ENCODE results near the gene RASGRF1.

The RASGRF1 gene

DNA sequence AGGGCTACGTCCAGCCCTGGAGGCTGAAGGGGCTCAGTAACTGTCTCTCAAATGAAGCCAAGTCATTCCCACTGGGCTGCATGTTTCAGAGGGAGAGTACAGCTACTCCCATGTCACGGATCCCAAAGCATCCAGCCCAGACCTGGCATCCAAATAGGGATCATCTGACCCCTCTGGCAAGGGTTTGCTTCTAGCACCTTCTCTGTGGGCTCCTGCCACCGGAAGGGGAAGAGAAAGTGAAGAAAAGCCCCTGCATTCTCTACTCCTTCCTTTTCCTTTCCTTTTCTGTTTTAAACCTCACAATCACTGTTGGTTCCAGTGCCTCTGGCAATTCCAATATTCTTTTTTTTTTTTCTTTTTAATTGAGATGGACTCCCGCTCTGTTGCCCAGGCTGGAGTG, 81.2 kb downstream of the RASGRF1 start:
- no peak overlapping the region for H3K27ac ChIP-seq (ENCODE audit: low read length)
- H3K27me3 ChIP-seq (ENCODE audit: control insufficient read depth in 1 of 2, insufficient read depth in 2 of 2, low read length in 2 of 2) = peaks cover 0 to 6% of the 10 kb centered on the region in 2 donors
- no peak overlapping the region for H3K9ac ChIP-seq (ENCODE audit: low read length in 2 of 2)
- no peaks in the 10 kb centered on the region for H3K36me3 ChIP-seq (ENCODE audit: control insufficient read depth in 2 of 2, insufficient read depth in 2 of 2, low read length in 2 of 2)
- H3K4me1 ChIP-seq (ENCODE audit: control insufficient read depth, insufficient read depth, low read length) = no peaks in the 10 kb centered on the region
- H3K9me3 ChIP-seq (ENCODE audit: control insufficient read depth in 2 of 2, low read length in 2 of 2) = no peaks in the 10 kb centered on the region
- H3K4me3 ChIP-seq (ENCODE audit: low read length in 2 of 2) = no peak overlapping the region

DNA sequence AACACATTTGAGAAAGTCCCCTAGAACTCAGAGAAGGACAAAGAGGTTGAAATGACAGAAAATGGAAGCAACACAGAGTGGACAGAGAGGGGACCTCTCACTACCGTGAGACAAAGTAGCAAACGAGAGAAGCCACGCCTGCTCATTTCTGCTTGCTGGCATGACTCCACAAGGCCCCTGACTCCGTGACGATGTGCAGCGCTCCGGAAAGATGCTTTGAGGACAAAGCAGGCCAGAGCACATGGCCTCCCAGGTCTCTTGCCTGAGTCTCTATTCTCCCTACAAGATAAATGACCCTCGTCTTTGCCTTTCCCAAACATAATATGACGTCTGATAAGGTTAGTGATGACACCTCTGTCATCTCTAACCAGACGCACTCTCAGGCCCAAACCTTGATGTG, 81.9 kb downstream of the RASGRF1 start:
- no peak overlapping the region for H3K27ac ChIP-seq (ENCODE audit: low read length)
- H3K27me3 ChIP-seq (ENCODE audit: control insufficient read depth in 1 of 2, insufficient read depth in 2 of 2, low read length in 2 of 2) = peaks cover 0 to 6% of the 10 kb centered on the region in 2 donors
- H3K4me1 ChIP-seq (ENCODE audit: control insufficient read depth, insufficient read depth, low read length) = no peaks in the 10 kb centered on the region
- H3K36me3 ChIP-seq (ENCODE audit: control insufficient read depth in 2 of 2, insufficient read depth in 2 of 2, low read length in 2 of 2) = no peaks in the 10 kb centered on the region
- no peak overlapping the region for H3K4me3 ChIP-seq (ENCODE audit: low read length in 2 of 2)
- H3K9me3 ChIP-seq (ENCODE audit: control insufficient read depth in 2 of 2, low read length in 2 of 2) = no peaks in the 10 kb centered on the region
- H3K9ac ChIP-seq (ENCODE audit: low read length in 2 of 2) = no peak overlapping the region

DNA sequence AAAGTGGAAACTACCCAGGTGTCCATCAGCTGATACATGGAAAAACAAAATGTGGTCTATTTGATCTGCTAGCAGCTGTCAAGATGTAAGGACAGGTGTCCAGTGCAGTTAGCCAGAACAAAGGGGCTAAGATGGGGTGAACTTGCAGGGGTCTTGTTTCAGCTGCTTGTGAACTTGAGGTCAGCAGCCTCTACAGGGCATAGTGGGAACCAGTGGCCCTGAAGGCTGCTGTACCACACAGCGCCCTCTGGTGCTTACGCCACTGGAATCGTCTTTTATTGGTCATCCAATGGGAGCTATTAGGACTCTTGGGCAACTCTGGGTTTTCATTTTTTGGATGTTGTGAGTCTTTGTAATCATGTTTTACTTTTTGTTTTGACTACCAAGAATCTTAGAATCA, 83.5 kb downstream of the RASGRF1 start:
- Histone ChIP-seq H3K9ac (ENCODE audit: low read length in 2 of 2) (no peak overlapping the region), H3K4me3 (ENCODE audit: low read length in 2 of 2) (no peak overlapping the region), H3K4me1 (ENCODE audit: control insufficient read depth, insufficient read depth, low read length) (no peaks in the 10 kb centered on the region), H3K36me3 (ENCODE audit: control insufficient read depth in 2 of 2, insufficient read depth in 2 of 2, low read length in 2 of 2) (no peaks in the 10 kb centered on the region), H3K27me3 (ENCODE audit: control insufficient read depth in 1 of 2, insufficient read depth in 2 of 2, low read length in 2 of 2) (peaks cover 0 to 6% of the 10 kb centered on the region in 2 donors), H3K9me3 (ENCODE audit: control insufficient read depth in 2 of 2, low read length in 2 of 2) (no peaks in the 10 kb centered on the region), H3K27ac (ENCODE audit: low read length) (no peak overlapping the region)

DNA sequence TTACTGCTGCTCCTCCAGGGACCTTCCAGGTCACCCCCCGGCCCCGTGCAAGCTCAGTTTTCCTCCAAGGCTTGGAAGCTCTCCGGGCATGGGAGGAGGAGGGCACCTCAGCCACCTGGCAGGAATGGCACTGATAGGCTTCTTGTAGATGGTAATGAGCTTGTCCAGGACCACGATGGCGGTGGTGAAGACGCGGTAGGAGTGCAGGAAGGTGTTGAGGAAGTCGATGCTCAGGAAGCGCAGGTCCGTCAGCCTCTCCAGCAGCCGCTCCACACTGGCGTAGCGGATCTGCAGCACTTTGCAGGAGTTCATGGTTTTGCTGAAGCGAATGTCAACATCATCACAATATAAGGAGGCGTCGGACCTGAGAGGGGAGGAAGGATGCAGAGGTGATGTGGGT, 84.5 kb downstream of the RASGRF1 start:
- no peaks in the 10 kb centered on the region for H3K9me3 ChIP-seq (ENCODE audit: control insufficient read depth in 2 of 2, low read length in 2 of 2)
- H3K4me3 ChIP-seq (ENCODE audit: low read length in 2 of 2) = no peak overlapping the region
- H3K4me1 ChIP-seq (ENCODE audit: control insufficient read depth, insufficient read depth, low read length) = no peaks in the 10 kb centered on the region
- H3K9ac ChIP-seq (ENCODE audit: low read length in 2 of 2) = no peak overlapping the region
- H3K27ac ChIP-seq (ENCODE audit: low read length) = no peak overlapping the region
- H3K27me3 ChIP-seq (ENCODE audit: control insufficient read depth in 1 of 2, insufficient read depth in 2 of 2, low read length in 2 of 2) = peaks cover 0 to 4% of the 10 kb centered on the region in 2 donors
- H3K36me3 ChIP-seq (ENCODE audit: control insufficient read depth in 2 of 2, insufficient read depth in 2 of 2, low read length in 2 of 2) = no peaks in the 10 kb centered on the region

DNA sequence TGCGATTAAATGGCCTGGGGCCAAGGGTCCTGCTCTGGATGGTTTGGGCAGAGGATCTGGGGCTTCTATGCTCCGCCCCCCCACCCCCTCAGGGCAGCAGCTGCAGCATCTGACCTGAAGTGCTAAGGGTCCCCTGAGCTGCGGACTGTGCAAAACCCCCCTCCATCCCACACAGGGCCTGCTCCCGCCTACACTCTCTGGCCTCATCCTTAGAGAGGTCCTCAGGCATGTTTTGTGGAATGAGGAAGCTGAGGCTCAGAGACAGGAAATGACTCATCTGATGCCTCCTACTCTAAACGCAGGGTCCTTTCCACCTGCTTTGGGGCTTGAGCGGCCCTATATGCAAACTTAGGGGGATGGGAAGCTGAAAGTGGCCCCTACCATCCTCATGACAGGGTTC, 86.2 kb downstream of the RASGRF1 start:
- Histone ChIP-seq H3K27ac (ENCODE audit: low read length) (no peak overlapping the region), H3K4me3 (ENCODE audit: low read length in 2 of 2) (no peak overlapping the region), H3K9me3 (ENCODE audit: control insufficient read depth in 2 of 2, low read length in 2 of 2) (no peaks in the 10 kb centered on the region), H3K27me3 (ENCODE audit: control insufficient read depth in 1 of 2, insufficient read depth in 2 of 2, low read length in 2 of 2) (no peaks in the 10 kb centered on the region), H3K9ac (ENCODE audit: low read length in 2 of 2) (no peak overlapping the region), H3K36me3 (ENCODE audit: control insufficient read depth in 2 of 2, insufficient read depth in 2 of 2, low read length in 2 of 2) (no peaks in the 10 kb centered on the region), H3K4me1 (ENCODE audit: control insufficient read depth, insufficient read depth, low read length) (no peaks in the 10 kb centered on the region)

DNA sequence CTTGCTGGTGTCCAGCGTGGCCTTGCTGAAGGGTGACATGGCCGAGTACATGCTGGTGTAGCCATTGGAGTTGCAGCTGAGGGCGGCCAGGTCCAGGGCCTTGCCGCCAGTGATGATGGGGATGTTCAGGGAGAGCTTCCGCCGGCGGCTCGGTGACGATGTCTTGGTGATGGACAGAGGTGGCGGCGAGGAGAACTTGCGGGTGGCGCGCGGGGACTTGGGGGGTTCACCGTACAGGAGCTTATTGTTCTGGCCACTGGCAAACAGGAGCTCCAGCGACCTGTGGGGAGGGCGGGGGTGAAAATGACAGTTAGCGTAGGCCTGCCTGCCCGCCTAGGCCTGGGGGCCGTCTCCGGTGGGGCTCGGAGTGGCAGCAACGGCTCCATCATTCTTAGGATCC, 86.7 kb downstream of the RASGRF1 start:
- Histone ChIP-seq H3K27me3 (ENCODE audit: control insufficient read depth in 1 of 2, insufficient read depth in 2 of 2, low read length in 2 of 2) (no peaks in the 10 kb centered on the region), H3K4me1 (ENCODE audit: control insufficient read depth, insufficient read depth, low read length) (no peaks in the 10 kb centered on the region), H3K4me3 (ENCODE audit: low read length in 2 of 2) (no peak overlapping the region), H3K9ac (ENCODE audit: low read length in 2 of 2) (no peak overlapping the region), H3K36me3 (ENCODE audit: control insufficient read depth in 2 of 2, insufficient read depth in 2 of 2, low read length in 2 of 2) (no peaks in the 10 kb centered on the region), H3K9me3 (ENCODE audit: control insufficient read depth in 2 of 2, low read length in 2 of 2) (no peaks in the 10 kb centered on the region), H3K27ac (ENCODE audit: low read length) (no peak overlapping the region)

DNA sequence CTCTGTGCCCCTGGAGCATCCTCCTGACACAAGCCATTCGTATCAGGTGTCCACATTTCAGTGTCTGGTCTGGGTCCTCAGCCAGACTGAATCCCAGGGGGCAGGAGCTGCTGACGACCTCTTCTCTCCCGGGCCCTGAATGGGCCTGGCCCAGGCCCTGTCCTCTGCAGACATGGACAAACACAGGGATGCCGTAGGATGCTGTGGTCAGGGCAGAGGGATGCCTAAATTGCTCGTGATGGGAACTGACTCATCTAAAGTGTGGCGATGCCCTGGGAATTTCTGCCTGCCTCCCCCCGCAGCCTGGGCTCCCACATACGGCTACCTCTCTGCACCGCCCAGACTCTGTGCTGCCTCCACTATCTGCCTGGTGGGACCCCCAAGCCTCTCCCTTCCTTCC, 87.3 kb downstream of the RASGRF1 start:
- no peaks in the 10 kb centered on the region for H3K9me3 ChIP-seq (ENCODE audit: control insufficient read depth in 2 of 2, low read length in 2 of 2)
- no peaks in the 10 kb centered on the region for H3K36me3 ChIP-seq (ENCODE audit: control insufficient read depth in 2 of 2, insufficient read depth in 2 of 2, low read length in 2 of 2)

DNA sequence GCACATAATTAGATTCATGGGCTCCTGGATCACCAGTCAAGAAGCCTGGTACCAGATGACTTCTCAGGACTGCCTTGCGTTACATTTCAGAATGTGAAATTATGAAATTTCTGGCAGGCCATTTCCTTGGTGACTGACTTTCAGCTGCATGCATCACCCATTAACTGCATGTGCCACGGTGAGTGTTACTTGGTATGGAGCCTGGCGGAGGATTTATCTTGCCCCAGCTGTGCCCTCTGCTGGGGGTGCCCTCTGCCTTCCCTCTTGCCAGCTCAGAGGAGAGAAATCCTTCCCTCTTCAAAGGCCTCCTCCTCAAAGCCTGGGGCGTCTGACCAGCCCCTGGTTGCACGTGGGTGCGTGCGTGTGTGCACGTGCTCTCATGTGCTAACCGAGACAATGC, 88.0 kb downstream of the RASGRF1 start:
- Histone ChIP-seq H3K36me3 (ENCODE audit: control insufficient read depth in 2 of 2, insufficient read depth in 2 of 2, low read length in 2 of 2) (no peaks in the 10 kb centered on the region), H3K4me1 (ENCODE audit: control insufficient read depth, insufficient read depth, low read length) (no peaks in the 10 kb centered on the region), H3K9ac (ENCODE audit: low read length in 2 of 2) (no peak overlapping the region), H3K4me3 (ENCODE audit: low read length in 2 of 2) (no peak overlapping the region), H3K27ac (ENCODE audit: low read length) (no peak overlapping the region), H3K9me3 (ENCODE audit: control insufficient read depth in 2 of 2, low read length in 2 of 2) (no peaks in the 10 kb centered on the region), H3K27me3 (ENCODE audit: control insufficient read depth in 1 of 2, insufficient read depth in 2 of 2, low read length in 2 of 2) (no peaks in the 10 kb centered on the region)

More for the DNA sequence above, 87.3 kb downstream of the RASGRF1 start:
- Histone ChIP-seq H3K27ac (ENCODE audit: low read length) (no peak overlapping the region), H3K4me1 (ENCODE audit: control insufficient read depth, insufficient read depth, low read length) (no peaks in the 10 kb centered on the region), H3K4me3 (ENCODE audit: low read length in 2 of 2) (no peak overlapping the region), H3K27me3 (ENCODE audit: control insufficient read depth in 1 of 2, insufficient read depth in 2 of 2, low read length in 2 of 2) (no peaks in the 10 kb centered on the region), H3K9ac (ENCODE audit: low read length in 2 of 2) (no peak overlapping the region)

DNA sequence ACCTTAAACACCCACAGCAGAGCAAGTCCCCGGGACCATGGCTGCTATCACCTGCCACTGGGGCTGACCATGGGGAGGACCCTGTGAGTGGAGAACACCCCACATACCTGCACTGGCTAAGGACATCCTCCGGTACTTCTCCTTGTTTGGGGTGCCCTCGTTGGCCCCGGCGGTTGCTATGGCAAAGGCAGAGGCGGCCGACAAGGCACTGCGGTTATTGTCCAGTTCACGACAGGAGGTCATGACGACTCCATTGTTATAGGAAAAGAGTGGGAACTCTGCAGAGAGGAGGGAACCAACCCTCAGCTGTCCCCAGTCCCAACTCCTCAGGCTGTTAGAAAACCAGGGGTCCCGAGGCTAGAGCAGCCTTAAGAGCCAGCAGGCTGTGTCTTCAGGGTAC, 90.9 kb downstream of the RASGRF1 start:
- Histone ChIP-seq H3K27me3 (ENCODE audit: control insufficient read depth in 1 of 2, insufficient read depth in 2 of 2, low read length in 2 of 2) (no peaks in the 10 kb centered on the region), H3K27ac (ENCODE audit: low read length) (no peak overlapping the region)

DNA sequence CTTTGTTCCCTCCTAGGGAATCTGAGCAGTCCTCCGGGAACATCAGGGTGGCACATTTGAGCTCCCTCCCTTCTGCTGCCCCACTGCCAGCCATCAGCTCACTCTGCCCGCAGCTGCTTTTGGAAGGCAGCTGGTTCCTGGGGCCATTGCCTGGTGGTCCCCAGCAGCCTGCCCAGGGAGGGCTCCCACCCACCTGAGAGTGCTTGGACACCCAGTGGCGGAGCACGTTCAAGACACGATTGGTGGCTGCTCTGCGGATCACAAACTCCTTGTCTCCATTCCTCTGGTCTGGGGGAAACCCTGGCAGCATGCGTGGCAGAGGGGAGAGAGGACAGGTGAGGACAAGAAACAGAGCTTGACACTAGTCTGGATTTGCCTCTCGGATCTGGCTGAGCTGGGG, 92.1 kb downstream of the RASGRF1 start:
- Histone ChIP-seq H3K9me3 (ENCODE audit: control insufficient read depth in 2 of 2, low read length in 2 of 2) (no peaks in the 10 kb centered on the region), H3K4me3 (ENCODE audit: low read length in 2 of 2) (no peak overlapping the region), H3K27me3 (ENCODE audit: control insufficient read depth in 1 of 2, insufficient read depth in 2 of 2, low read length in 2 of 2) (no peaks in the 10 kb centered on the region), H3K9ac (ENCODE audit: low read length in 2 of 2) (no peak overlapping the region), H3K4me1 (ENCODE audit: control insufficient read depth, insufficient read depth, low read length) (no peaks in the 10 kb centered on the region), H3K27ac (ENCODE audit: low read length) (no peak overlapping the region), H3K36me3 (ENCODE audit: control insufficient read depth in 2 of 2, insufficient read depth in 2 of 2, low read length in 2 of 2) (no peaks in the 10 kb centered on the region)

More for the DNA sequence above, 90.9 kb downstream of the RASGRF1 start:
- H3K4me1 ChIP-seq (ENCODE audit: control insufficient read depth, insufficient read depth, low read length) = no peaks in the 10 kb centered on the region
- H3K9me3 ChIP-seq (ENCODE audit: control insufficient read depth in 2 of 2, low read length in 2 of 2) = no peaks in the 10 kb centered on the region
- H3K36me3 ChIP-seq (ENCODE audit: control insufficient read depth in 2 of 2, insufficient read depth in 2 of 2, low read length in 2 of 2) = no peaks in the 10 kb centered on the region
- no peak overlapping the region for H3K9ac ChIP-seq (ENCODE audit: low read length in 2 of 2)
- no peak overlapping the region for H3K4me3 ChIP-seq (ENCODE audit: low read length in 2 of 2)

DNA sequence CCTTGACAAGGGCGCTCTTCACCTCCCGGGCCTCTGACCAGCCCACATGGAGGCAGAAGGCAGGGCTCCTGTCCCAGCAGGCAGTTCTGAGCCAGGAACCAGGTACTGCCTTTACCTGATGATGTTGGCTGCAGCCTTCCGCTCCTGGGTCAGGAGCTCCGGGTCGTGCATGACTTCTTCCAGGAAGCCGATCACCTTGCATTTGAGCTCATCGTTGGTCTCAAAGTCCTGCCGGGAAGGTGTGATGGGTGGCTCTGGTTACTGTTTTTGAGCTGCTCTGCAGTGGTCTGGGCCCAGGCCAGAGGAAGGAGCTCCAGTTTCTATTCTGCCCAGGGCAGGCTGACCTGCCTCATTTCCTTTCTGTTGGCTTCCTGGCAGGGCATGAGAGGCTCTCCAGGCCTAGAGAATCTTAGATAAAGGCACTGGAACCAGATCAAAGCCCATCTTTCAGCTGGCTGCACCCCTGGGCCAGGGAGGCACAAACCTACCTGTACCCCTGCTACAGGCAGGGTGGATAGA, 92.5 kb downstream of the RASGRF1 start:
- no peaks in the 10 kb centered on the region for H3K9me3 ChIP-seq (ENCODE audit: control insufficient read depth in 2 of 2, low read length in 2 of 2)
- H3K4me1 ChIP-seq (ENCODE audit: control insufficient read depth, insufficient read depth, low read length) = no peaks in the 10 kb centered on the region
- H3K27ac ChIP-seq (ENCODE audit: low read length) = no peak overlapping the region
- no peaks in the 10 kb centered on the region for H3K36me3 ChIP-seq (ENCODE audit: control insufficient read depth in 2 of 2, insufficient read depth in 2 of 2, low read length in 2 of 2)
- no peak overlapping the region for H3K4me3 ChIP-seq (ENCODE audit: low read length in 2 of 2)
- no peaks in the 10 kb centered on the region for H3K27me3 ChIP-seq (ENCODE audit: control insufficient read depth in 1 of 2, insufficient read depth in 2 of 2, low read length in 2 of 2)
- no peak overlapping the region for H3K9ac ChIP-seq (ENCODE audit: low read length in 2 of 2)

Data from stomach smooth muscle (tissue), 2 donors.